Measurements from ENCODE around the gene ARMH3.
"Not testable (repeated sequence)": the region's sequence is repeated elsewhere in the genome, so short reads cannot be mapped to it uniquely, and the experiment has no call there.

ARMH3 gene

GRCh38 chr10:102040305-102041050 lies 15.5 kb downstream of the ARMH3 start:
- DNase-seq, result no peak

- no peak for DNase-seq
Observed at GRCh38 chr10:102038410-102038809, 17.6 kb downstream of the ARMH3 start.

GRCh38 chr10:102035807-102036206 lies 20.2 kb downstream of the ARMH3 start:
- DNase-seq, result not testable (repeated sequence)

DNA sequence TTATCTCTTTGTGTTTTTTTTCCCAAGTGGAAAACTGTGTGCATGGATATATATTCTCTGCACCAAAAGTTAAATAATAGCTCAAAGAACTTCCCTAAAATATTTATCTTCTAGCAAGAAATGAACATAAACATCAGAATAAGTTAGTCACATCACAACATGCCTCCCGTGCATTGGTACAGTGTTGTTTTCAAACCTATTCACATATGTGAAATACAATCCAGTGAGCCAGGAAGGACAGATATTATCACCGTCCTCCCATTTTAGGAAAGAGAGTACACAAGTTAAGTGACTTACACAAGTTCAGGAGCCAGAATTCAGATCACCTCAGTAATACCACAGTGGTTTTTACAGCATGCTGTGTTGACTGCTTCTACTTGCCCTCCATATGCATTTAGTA lies 22.2 kb downstream of the ARMH3 start:
- no peak for DNase-seq

DNA sequence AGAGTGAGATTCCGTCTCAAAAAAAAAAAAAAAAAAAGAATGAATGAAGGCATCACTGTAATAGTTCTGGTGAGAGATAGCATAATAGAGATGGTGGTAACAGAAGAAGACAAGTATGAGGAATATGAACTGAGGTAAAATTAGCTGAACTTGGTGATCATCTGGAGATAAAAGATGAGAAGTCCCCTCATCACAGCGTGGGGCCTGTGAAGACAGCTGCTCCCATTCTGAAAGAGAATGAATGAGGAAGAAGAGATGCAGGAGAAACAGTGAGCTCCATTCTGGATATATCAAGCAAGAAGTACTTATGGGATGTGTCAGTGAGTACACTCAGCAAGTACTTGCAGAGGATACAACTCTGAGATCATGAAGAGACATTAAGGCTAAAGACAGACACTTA lies 28.7 kb downstream of the ARMH3 start:
- DNase-seq, result no peak

GRCh38 chr10:102024799-102025198 lies 31.2 kb downstream of the ARMH3 start:
- DNase-seq, result no peak

GRCh38 chr10:102020938-102021337 lies 35.0 kb downstream of the ARMH3 start:
- DNase-seq, result peak; percentile 6

- DNase-seq, result no peak
Observed at GRCh38 chr10:102017295-102017694, 38.7 kb downstream of the ARMH3 start.

- no peak for DNase-seq
Observed at GRCh38 chr10:102016416-102016815, 39.6 kb downstream of the ARMH3 start.

- DNase-seq, result no peak
Observed at GRCh38 chr10:102010961-102011360, 45.0 kb downstream of the ARMH3 start.

GRCh38 chr10:102009801-102010425 lies 46.1 kb downstream of the ARMH3 start:
- peak; percentile 69 for DNase-seq

GRCh38 chr10:102007796-102008195 lies 48.2 kb downstream of the ARMH3 start:
- DNase-seq, result no peak

GRCh38 chr10:102007031-102007430 lies 48.9 kb downstream of the ARMH3 start:
- not testable (repeated sequence) for DNase-seq

DNA sequence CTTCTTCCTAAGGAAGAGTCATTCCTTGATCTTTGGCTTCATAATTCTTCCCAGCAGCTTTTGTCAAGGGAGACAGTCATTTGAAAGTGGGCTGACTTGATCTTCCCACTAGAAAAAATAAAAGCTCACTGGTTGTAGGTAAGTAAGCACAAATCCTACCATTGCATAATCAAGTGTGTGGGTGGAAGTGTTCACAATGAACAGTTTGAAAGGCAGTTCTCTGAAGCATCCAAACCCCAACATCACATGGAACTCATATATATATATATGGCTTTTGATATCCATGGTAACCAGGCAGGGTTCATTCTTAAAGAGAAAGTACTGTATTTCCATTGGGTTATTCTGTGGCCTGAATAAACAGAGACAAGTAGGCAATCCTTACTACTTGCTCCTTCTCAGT lies 51.6 kb downstream of the ARMH3 start:
- DNase-seq, result no peak

- DNase-seq, result no peak
Observed at GRCh38 chr10:102003541-102003940, 52.4 kb downstream of the ARMH3 start.

GRCh38 chr10:102001435-102002068 lies 54.4 kb downstream of the ARMH3 start:
- DNase-seq, result no peak

- no peak for DNase-seq
Observed at GRCh38 chr10:101997803-101998202, 58.2 kb downstream of the ARMH3 start.

GRCh38 chr10:101995451-101996063 lies 60.4 kb downstream of the ARMH3 start:
- DNase-seq, result no peak

DNA sequence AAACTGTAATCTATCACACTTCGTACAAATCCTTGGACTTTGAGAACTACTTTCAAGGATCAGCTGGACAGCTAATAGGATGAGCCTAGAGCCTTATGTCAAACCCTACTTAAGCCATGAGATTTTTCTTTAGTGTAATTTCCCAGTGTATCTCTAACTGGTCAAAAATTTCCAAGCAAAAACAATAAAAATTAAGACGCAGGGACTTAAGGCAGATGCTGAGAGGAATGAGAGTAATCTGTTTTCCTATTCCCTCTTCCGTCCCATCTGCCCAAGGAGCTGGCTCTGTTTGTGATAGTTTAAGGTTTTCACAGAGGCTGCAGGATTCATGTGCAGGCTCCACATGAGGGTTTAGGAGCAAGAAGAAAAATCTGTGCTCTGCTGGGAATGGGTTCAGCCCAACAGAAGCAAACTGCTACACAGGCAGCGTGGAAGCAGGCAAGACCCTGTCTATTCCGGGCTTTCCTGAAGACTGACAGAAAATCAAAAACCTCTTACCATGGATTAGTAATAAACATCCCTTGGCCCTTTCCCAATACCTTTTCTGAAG lies 62.2 kb downstream of the ARMH3 start:
- no peak for DNase-seq

DNA sequence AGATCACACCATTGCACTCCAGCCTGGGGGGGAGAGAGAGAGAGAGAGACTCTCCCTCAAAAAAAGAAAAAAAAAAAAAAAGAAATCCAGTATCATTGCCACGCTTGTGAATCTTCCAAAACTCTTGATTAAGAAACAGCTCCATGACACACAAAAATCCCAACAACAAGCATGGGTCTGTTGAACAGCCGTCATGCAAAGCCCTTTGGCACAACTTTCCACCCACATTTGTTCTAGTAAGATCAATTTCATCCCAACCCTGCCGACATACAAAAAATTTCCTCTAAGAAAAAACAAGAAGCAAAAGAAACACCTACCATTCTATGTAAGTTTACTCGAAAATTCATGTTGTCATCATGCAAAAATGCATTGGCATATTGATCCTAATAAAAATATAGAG lies 62.8 kb downstream of the ARMH3 start:
- DNase-seq, result no peak

- no peak for DNase-seq
Observed at GRCh38 chr10:101987136-101987535, 68.8 kb downstream of the ARMH3 start.

DNA sequence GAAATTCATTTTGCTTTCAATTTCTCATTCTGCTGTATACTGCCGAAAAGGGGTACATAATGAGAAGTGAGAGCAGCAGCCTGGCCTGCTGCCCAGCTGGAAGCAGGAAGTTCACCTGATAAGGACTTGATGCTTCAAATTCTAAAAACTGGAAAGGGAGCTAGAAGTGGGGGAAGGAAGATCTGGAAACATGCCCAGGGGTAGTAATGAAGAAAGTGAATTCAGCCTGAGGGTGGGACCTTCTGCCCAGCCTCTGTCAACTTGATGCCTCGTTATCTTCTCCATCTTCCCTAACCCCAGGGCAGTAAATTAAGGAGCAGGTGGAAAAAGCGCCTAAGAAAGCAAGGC lies 69.4 kb downstream of the ARMH3 start:
- no peak for DNase-seq

DNA sequence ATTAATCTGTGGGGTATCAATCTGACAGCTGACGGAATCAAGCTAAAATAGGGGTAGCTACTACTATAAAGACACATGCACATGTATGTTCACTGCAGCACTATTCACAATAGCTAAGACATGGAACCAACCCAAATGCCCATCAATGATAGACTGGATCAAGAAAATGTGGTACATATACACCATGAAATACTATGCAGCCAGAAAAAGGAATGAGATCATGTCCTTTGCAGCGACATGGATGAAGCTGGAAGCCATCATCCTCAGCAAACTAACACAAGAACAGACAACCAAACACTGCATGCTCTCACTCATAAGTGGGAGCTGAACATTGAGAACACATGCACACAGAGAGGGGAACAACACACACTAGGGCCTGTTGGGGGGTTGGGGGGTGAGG lies 75.3 kb downstream of the ARMH3 start:
- DNase-seq, result not testable (repeated sequence)
